IMR-90 (cell line): ENCODE measurements around the gene TRAP1. TPM values are rescaled to one million over a fixed set of nuclear protein-coding genes. Genes with fewer than 3 reads are reported as not detected.

Experiments
- ATAC-seq: fragments of 200-7000 bp; cut with Tn5 transposase; 2 replicates; pipeline ENCODE4 v1.9.1; 2020; ENCODE audit warnings: low read depth, mild to moderate bottlenecking, moderate library complexity
- BruUV-seq: library from RNA; stranded (reverse); fragments of 400-500 nt; replicated peaks from 2 replicates; lab custom pipeline; 2021; lab: Mats Ljungman, UMichigan
- CTCF ChIA-PET: fragments of 300-600 bp; formaldehyde crosslinking; extraction: SDS; loops from one replicate; lab custom pipeline; 2021; ENCODE audit warnings: antibody characterized with exemption; lab: Yijun Ruan, JAX
- POLR2A ChIA-PET: fragments of 300-600 bp; sonication (Branson Sonifier 250); formaldehyde crosslinking; loops from one replicate; lab custom pipeline; 2022; ENCODE audit warnings: antibody characterized with exemption; ENCODE audit not compliant: unreplicated experiment; lab: Charles Lee
- DNase-seq: peaks from one replicate; pipeline ENCODE4 v3.0.0; 2013
- H2AFZ ChIP-seq: replicated peaks from 2 replicates; pipeline ENCODE3; 2013; ENCODE audit warnings: low read length, mild to moderate bottlenecking; ENCODE audit not compliant: poor library complexity
- H2AK5ac ChIP-seq: 2 replicates; pipeline ENCODE4 v1.6.1; 2013; ENCODE audit warnings: low read depth, low read length, inconsistent platforms
- H2AK9ac ChIP-seq: replicated peaks from 2 replicates; pipeline ENCODE3; 2013; ENCODE audit warnings: mild to moderate bottlenecking, low read depth, low read length, moderate library complexity; ENCODE audit not compliant: poor library complexity
- H2BK120ac ChIP-seq: 2 replicates; pipeline ENCODE4 v1.6.1; 2013; ENCODE audit warnings: low read depth, low read length, inconsistent platforms
- H2BK15ac ChIP-seq: 3 replicates; pipeline ENCODE4 v1.6.1; 2013; ENCODE audit warnings: low read depth, low read length, inconsistent platforms
- H2BK20ac ChIP-seq: 2 replicates; pipeline ENCODE4 v1.6.1; 2013; ENCODE audit warnings: low read depth, mild to moderate bottlenecking, inconsistent platforms, low read length, moderate library complexity
- H2BK5ac ChIP-seq: 2 replicates; pipeline ENCODE4 v1.6.1; 2013; ENCODE audit warnings: mild to moderate bottlenecking, low read depth, low read length, inconsistent platforms; ENCODE audit not compliant: poor library complexity, severe bottlenecking
- H3K14ac ChIP-seq: replicated peaks from 2 replicates; pipeline ENCODE4 v1.6.1; 2013; ENCODE audit warnings: low read depth, low read length, inconsistent platforms
- H3K18ac ChIP-seq: 2 replicates; pipeline ENCODE4 v1.6.1; 2013; ENCODE audit warnings: low read depth, low read length, control low read depth
- H3K23ac ChIP-seq: 2 replicates; pipeline ENCODE4 v1.6.1; 2013; ENCODE audit warnings: low read depth, low read length, inconsistent platforms
- H3K27ac ChIP-seq: 2 replicates; pipeline ENCODE4 v1.5.1; 2013; ENCODE audit warnings: mild to moderate bottlenecking, control low read depth, low read length; ENCODE audit not compliant: insufficient read depth
- H3K27me3 ChIP-seq: 2 replicates; pipeline ENCODE4 v1.6.1; 2013; ENCODE audit warnings: low read length; ENCODE audit not compliant: control insufficient read depth, insufficient read depth
- H3K36me3 ChIP-seq: 2 replicates; pipeline ENCODE4 v1.6.1; 2013; ENCODE audit warnings: low read length, mixed read lengths; ENCODE audit not compliant: control insufficient read depth, insufficient read depth
- H3K4ac ChIP-seq: 2 replicates; pipeline ENCODE4 v1.6.1; 2013; ENCODE audit warnings: low read depth, low read length, inconsistent platforms
- H3K4me1 ChIP-seq: 2 replicates; pipeline ENCODE4 v1.6.1; 2013; ENCODE audit warnings: low read length, mixed read lengths; ENCODE audit not compliant: control insufficient read depth, insufficient read depth
- H3K4me2 ChIP-seq: 2 replicates; pipeline ENCODE4 v1.6.1; 2013; ENCODE audit warnings: low read depth, mild to moderate bottlenecking, control low read depth, low read length, moderate library complexity
- H3K4me3 ChIP-seq: 2 replicates; pipeline ENCODE4 v1.5.1; 2013; ENCODE audit warnings: low read depth, mild to moderate bottlenecking, control low read depth, low read length, moderate library complexity; ENCODE audit not compliant: insufficient read depth
- H3K56ac ChIP-seq: 2 replicates; pipeline ENCODE4 v1.6.1; 2013; ENCODE audit warnings: low read length, inconsistent platforms; ENCODE audit not compliant: insufficient read depth; ENCODE audit errors: extremely low read depth
- H3K79me1 ChIP-seq, 2 experiments: 2 replicates each; pipeline ENCODE4 v1.6.1; 2013; ENCODE audit warnings: low read length in 2 of 2, inconsistent platforms in 1 of 2, low read depth in 1 of 2
- H3K9ac ChIP-seq: 2 replicates; pipeline ENCODE4 v1.6.1; 2013; ENCODE audit warnings: low read depth, low read length, control low read depth
- H3K9me1 ChIP-seq: 2 replicates; pipeline ENCODE4 v1.6.1; 2013; ENCODE audit warnings: low read length, inconsistent platforms; ENCODE audit not compliant: insufficient read depth
- H3K9me3 ChIP-seq: 2 replicates; pipeline ENCODE4 v1.6.1; 2013; ENCODE audit warnings: low read length; ENCODE audit not compliant: control insufficient read depth, insufficient read depth
- H4K20me1 ChIP-seq: 2 replicates; pipeline ENCODE4 v1.6.1; 2013; ENCODE audit warnings: low read length, inconsistent platforms; ENCODE audit not compliant: insufficient read depth
- H4K5ac ChIP-seq: 2 replicates; pipeline ENCODE4 v1.6.1; 2013; ENCODE audit warnings: mild to moderate bottlenecking, low read depth, low read length, control low read depth
- H4K8ac ChIP-seq, 2 experiments: 2 replicates each; pipeline ENCODE4 v1.6.1; 2013; ENCODE audit warnings: low read depth in 2 of 2, low read length in 2 of 2, control low read depth in 1 of 2, inconsistent platforms in 1 of 2
- H4K91ac ChIP-seq: 2 replicates; pipeline ENCODE4 v1.6.1; 2013; ENCODE audit warnings: low read depth, low read length, inconsistent platforms; ENCODE audit not compliant: insufficient read depth
- BHLHE40 ChIP-seq: fragments of 150-350 bp; IDR thresholded peaks from 2 replicates; pipeline ENCODE4 v1.6.1; 2016; ENCODE audit warnings: mild to moderate bottlenecking, low read depth, low read length
- CEBPB ChIP-seq: IDR thresholded peaks from 2 replicates; pipeline ENCODE4 v1.6.1; 2012; ENCODE audit warnings: low read depth, low read length, improper control_type of control experiment
- CHD1 ChIP-seq: IDR thresholded peaks from 2 replicates; pipeline ENCODE4 v1.6.1; 2012; ENCODE audit warnings: low read depth, low read length, improper control_type of control experiment
- CTCF ChIP-seq: conservative IDR thresholded peaks from 2 replicates; pipeline ENCODE4 v1.5.1; 2012; ENCODE audit warnings: mild to moderate bottlenecking, low read depth, low read length, improper control_type of control experiment
- ELK1 ChIP-seq: fragments of 150-350 bp; IDR thresholded peaks from 2 replicates; pipeline ENCODE4 v1.6.1; 2016; ENCODE audit warnings: low read depth, mild to moderate bottlenecking, low read length, moderate library complexity, borderline replicate concordance
- FOS ChIP-seq: fragments of 150-350 bp; IDR thresholded peaks from 2 replicates; pipeline ENCODE4 v1.6.1; 2016; ENCODE audit warnings: low read depth, low read length
- MAFK ChIP-seq: IDR thresholded peaks from 2 replicates; pipeline ENCODE4 v1.6.1; 2012; ENCODE audit warnings: low read depth, low read length, improper control_type of control experiment
- MAZ ChIP-seq: IDR thresholded peaks from 2 replicates; pipeline ENCODE4 v1.6.1; 2012; ENCODE audit warnings: low read depth, mild to moderate bottlenecking, low read length, improper control_type of control experiment, moderate library complexity, borderline replicate concordance
- MXI1 ChIP-seq: IDR thresholded peaks from 2 replicates; pipeline ENCODE4 v1.6.1; 2012; ENCODE audit warnings: low read depth, mild to moderate bottlenecking, low read length, moderate library complexity, borderline replicate concordance
- NFE2L2 ChIP-seq: fragments of 150-350 bp; IDR thresholded peaks from 2 replicates; pipeline ENCODE4 v1.6.1; 2016; ENCODE audit warnings: low read depth, mild to moderate bottlenecking, low read length
- POLR2A ChIP-seq: IDR thresholded peaks from 2 replicates; pipeline ENCODE4 v1.6.1; 2012; ENCODE audit warnings: mild to moderate bottlenecking, low read depth, low read length
- RAD21 ChIP-seq: IDR thresholded peaks from 2 replicates; pipeline ENCODE4 v1.6.1; 2012; ENCODE audit warnings: low read length, improper control_type of control experiment
- RCOR1 ChIP-seq: IDR thresholded peaks from 2 replicates; pipeline ENCODE4 v1.6.1; 2012; ENCODE audit warnings: mild to moderate bottlenecking, low read length, improper control_type of control experiment; ENCODE audit not compliant: insufficient replicate concordance
- RFX5 ChIP-seq: IDR thresholded peaks from 2 replicates; pipeline ENCODE4 v1.8.0; 2012; ENCODE audit warnings: low read depth, mild to moderate bottlenecking, low read length, moderate library complexity
- SMC3 ChIP-seq: fragments of 150-350 bp; IDR thresholded peaks from 2 replicates; pipeline ENCODE4 v1.6.1; 2016; ENCODE audit warnings: low read depth, mild to moderate bottlenecking, antibody characterized with exemption, low read length, moderate library complexity
- USF2 ChIP-seq: fragments of 150-350 bp; IDR thresholded peaks from 2 replicates; pipeline ENCODE4 v1.6.1; 2017; ENCODE audit warnings: mild to moderate bottlenecking, antibody characterized with exemption, low read length, low read depth
- WGBS, 2 experiments: methylation state at CpG; one replicate each; pipeline versions ENCODE4 v1.1.5 to v1.1.7; 2013; ENCODE audit warnings: missing lambda C conversion rate in 2 of 2; ENCODE audit not compliant: insufficient read length in 1 of 2; ENCODE audit errors: extremely low coverage in 2 of 2; 5-methylcytosine and 5-hydroxymethylcytosine counted together
- dilution Hi-C: fragments of 300-500 bp; cut with HindIII; formaldehyde crosslinking; loops from one replicate; pipeline ENCODE4 v1.14.3; 2018; ENCODE audit warnings: low sequenced_read_pairs; ENCODE audit not compliant: unreplicated experiment
- in situ Hi-C: fragments of 300-500 bp; cut with MboI; formaldehyde crosslinking; loops from 3 replicates; pipeline ENCODE4 v1.14.3; 2019; ENCODE audit warnings: low sequenced_read_pairs, inconsistent platforms, mixed read lengths
- intact Hi-C: fragments of 100-400 bp; cut with micrococcal nuclease; formaldehyde crosslinking; loops from 2 replicates; pipeline ENCODE4 v1.10.0; 2022
- polyA plus RNA-seq, 3 experiments: library from polyadenylated mRNA; depleted of rRNA; stranded (reverse); fragments of >200 nt; gene quantifications; 2 replicates each; pipeline ENCODE4 v1.2.3, GENCODE V29; 2012; ENCODE audit warnings: low replicate concordance in 1 of 3
- total RNA-seq: library from RNA; depleted of rRNA; stranded (reverse); fragments of >200 nt; gene quantifications from 2 replicates; pipeline ENCODE4 v1.2.3, GENCODE V29; 2012

Gene TRAP1
- total and polyA plus RNA-seq, 2 of the 4 experiments (the other 2 are of a cell fraction) = 139 to 145 TPM

- H3K79me1 ChIP-seq = peaks cover 0 to 4% of the 10 kb centered on the region in 2 experiments; a peak in 1 of 4 replicates
- no peak overlapping the region for H3K56ac ChIP-seq
- no peak overlapping the region for H2BK5ac ChIP-seq
- H2BK20ac ChIP-seq = no peak overlapping the region
- H3K27ac ChIP-seq = no peak overlapping the region
- H3K9ac ChIP-seq = no peak overlapping the region
- TF ChIP-seq MAFK = no peak
- TF ChIP-seq RFX5 = no peak
- no peak for TF ChIP-seq SMC3
- TF ChIP-seq USF2 = no peak
- no peak for TF ChIP-seq BHLHE40
- TF ChIP-seq CHD1 = no peak
- TF ChIP-seq POLR2A = no peak
- no peak for TF ChIP-seq CEBPB
- no peak for TF ChIP-seq RAD21
- no peak for TF ChIP-seq NFE2L2
- TF ChIP-seq CTCF = no peak
- no peak for TF ChIP-seq RCOR1
- no peak for TF ChIP-seq FOS
- TF ChIP-seq MAZ = no peak
- no peak for TF ChIP-seq ELK1
- TF ChIP-seq MXI1 = no peak
- no peak overlapping the region for H4K5ac ChIP-seq
- H3K36me3 ChIP-seq = peaks cover 64% of the 10 kb centered on the region
- 98% methylated on average over 6 of the region's 13 CpGs; no CpG with 5 or more reads in 1 of the 2 experiments for WGBS, 2 experiments
- H3K18ac ChIP-seq = no peak overlapping the region
- intact Hi-C loops = no loop called here
- no peak overlapping the region for H3K23ac ChIP-seq
- no peak overlapping the region for H2AFZ ChIP-seq
- H2AK9ac ChIP-seq = no peak overlapping the region
- H4K8ac ChIP-seq = no peak overlapping the region
- H3K27me3 ChIP-seq = no peaks in the 10 kb centered on the region
- no peak overlapping the region for H2AK5ac ChIP-seq
- no peak overlapping the region for H3K4me2 ChIP-seq
- no peaks in the 10 kb centered on the region for H3K9me3 ChIP-seq
- no peaks in the 10 kb centered on the region; the same call in 1 of the 2 replicates for H4K20me1 ChIP-seq
- POLR2A ChIA-PET = no interaction called here
- ATAC-seq (no peak), DNase-seq (no peak)
- no peak overlapping the region for H4K91ac ChIP-seq
- peaks cover 5% of the 10 kb centered on the region; the same call in 1 of the 2 replicates for H3K9me1 ChIP-seq
- no peak overlapping the region for H2BK120ac ChIP-seq
- dilution Hi-C loops = no loop called here
- H3K14ac ChIP-seq = no peak overlapping the region
- H3K4me1 ChIP-seq = no peaks in the 10 kb centered on the region
- BruUV-seq = no TSS peak
- no peak overlapping the region for H3K4ac ChIP-seq
- H2BK15ac ChIP-seq = no peak overlapping the region
- no peak overlapping the region for H3K4me3 ChIP-seq
- CTCF ChIA-PET = no interaction called here
- in situ Hi-C loops = no loop called here
Measured at GRCh38 chr16:3661922-3662321, 55.4 kb downstream of the TRAP1 start.
